Duodenal mucosa (tissue), 2 donors: ENCODE measurements around the gene AFAP1.

Experiments used
- H3K27ac ChIP-seq: one replicate; pipeline ENCODE4 v1.7.0; 2013; ENCODE audit warnings: low read depth, low read length
- H3K27me3 ChIP-seq, 2 donors: one replicate each; pipeline ENCODE4 v1.7.0; 2013; ENCODE audit warnings: low read length in 2 of 2, control low read depth in 1 of 2; ENCODE audit not compliant: insufficient read depth in 2 of 2, control insufficient read depth in 1 of 2
- H3K36me3 ChIP-seq, 2 donors: one replicate each; pipeline ENCODE4 v1.7.0; 2013; ENCODE audit warnings: low read length in 2 of 2, control low read depth in 1 of 2; ENCODE audit not compliant: insufficient read depth in 2 of 2, control insufficient read depth in 1 of 2
- H3K4me1 ChIP-seq, 2 donors: one replicate each; pipeline ENCODE4 v1.7.0; 2013; ENCODE audit warnings: low read length in 2 of 2, control low read depth in 1 of 2; ENCODE audit not compliant: insufficient read depth in 2 of 2, control insufficient read depth in 1 of 2
- H3K4me3 ChIP-seq, 2 donors: one replicate each; pipeline ENCODE4 v1.7.0; 2013; ENCODE audit warnings: low read length in 2 of 2, low read depth in 1 of 2
- H3K9ac ChIP-seq, 2 donors: one replicate each; pipeline ENCODE4 v1.7.0; 2013; ENCODE audit warnings: low read length in 2 of 2, low read depth in 1 of 2
- H3K9me3 ChIP-seq, 2 donors: one replicate each; pipeline ENCODE4 v1.7.0; 2013; ENCODE audit warnings: low read length in 2 of 2, control low read depth in 1 of 2; ENCODE audit not compliant: control insufficient read depth in 1 of 2

AFAP1 gene

GRCh38 chr4:7960790-7961655 lies 21.4 kb upstream of the AFAP1 start:
- Histone ChIP-seq H3K36me3 (no peaks in the 10 kb centered on the region), H3K9me3 (no peaks in the 10 kb centered on the region), H3K4me3 (no peak overlapping the region), H3K27me3 (no peaks in the 10 kb centered on the region), H3K4me1 (peaks cover 27 to 41% of the 10 kb centered on the region in 2 donors), H3K27ac (peak overlapping the region; percentile 52), H3K9ac (no peak overlapping the region)

- no peak overlapping the region for H3K9ac ChIP-seq
- peaks cover 27 to 37% of the 10 kb centered on the region in 2 donors for H3K4me1 ChIP-seq
Observed at GRCh38 chr4:7960017-7960789, 20.5 kb upstream of the AFAP1 start.

GRCh38 chr4:7959078-7959477 lies 19.4 kb upstream of the AFAP1 start:
- no peaks in the 10 kb centered on the region for H3K9me3 ChIP-seq
- H3K4me3 ChIP-seq = no peak overlapping the region
- no peaks in the 10 kb centered on the region for H3K27me3 ChIP-seq
- no peak overlapping the region for H3K27ac ChIP-seq
- H3K4me1 ChIP-seq = peaks cover 27 to 31% of the 10 kb centered on the region in 2 donors
- no peaks in the 10 kb centered on the region for H3K36me3 ChIP-seq
- no peak overlapping the region for H3K9ac ChIP-seq

More at GRCh38 chr4:7960017-7960789, 20.5 kb upstream of the AFAP1 start:
- Histone ChIP-seq H3K9me3 (no peaks in the 10 kb centered on the region), H3K27ac (peak overlapping the region; percentile 52), H3K27me3 (no peaks in the 10 kb centered on the region), H3K36me3 (no peaks in the 10 kb centered on the region), H3K4me3 (no peak overlapping the region)

GRCh38 chr4:7956934-7957656 lies 17.4 kb upstream of the AFAP1 start:
- Histone ChIP-seq H3K4me1 (peaks cover 27 to 31% of the 10 kb centered on the region in 2 donors), H3K4me3 (no peak overlapping the region), H3K27ac (no peak overlapping the region), H3K27me3 (no peaks in the 10 kb centered on the region), H3K9ac (no peak overlapping the region), H3K36me3 (no peaks in the 10 kb centered on the region), H3K9me3 (no peaks in the 10 kb centered on the region)

GRCh38 chr4:7956270-7956808 lies 16.7 kb upstream of the AFAP1 start:
- Histone ChIP-seq H3K27ac (no peak overlapping the region), H3K9me3 (peaks cover 0 to 5% of the 10 kb centered on the region in 2 donors), H3K36me3 (no peaks in the 10 kb centered on the region), H3K4me1 (peaks cover 27 to 30% of the 10 kb centered on the region in 2 donors), H3K4me3 (no peak overlapping the region), H3K9ac (no peak overlapping the region), H3K27me3 (no peaks in the 10 kb centered on the region)

- H3K9ac ChIP-seq = no peak overlapping the region
Observed at GRCh38 chr4:7955393-7955792, 15.7 kb upstream of the AFAP1 start.

GRCh38 chr4:7952615-7953014 lies 13.0 kb upstream of the AFAP1 start:
- Histone ChIP-seq H3K36me3 (no peaks in the 10 kb centered on the region), H3K9ac (no peak overlapping the region), H3K27me3 (no peaks in the 10 kb centered on the region), H3K4me1 (peaks cover 24 to 26% of the 10 kb centered on the region in 2 donors), H3K27ac (no peak overlapping the region), H3K9me3 (peaks cover 0 to 7% of the 10 kb centered on the region in 2 donors), H3K4me3 (no peak overlapping the region)

More at GRCh38 chr4:7955393-7955792, 15.7 kb upstream of the AFAP1 start:
- H3K27ac ChIP-seq = no peak overlapping the region
- no peaks in the 10 kb centered on the region for H3K27me3 ChIP-seq
- no peaks in the 10 kb centered on the region for H3K36me3 ChIP-seq
- H3K9me3 ChIP-seq = peaks cover 0 to 7% of the 10 kb centered on the region in 2 donors
- no peak overlapping the region for H3K4me3 ChIP-seq
- peaks cover 20 to 21% of the 10 kb centered on the region in 2 donors for H3K4me1 ChIP-seq

GRCh38 chr4:7950301-7951092 lies 10.8 kb upstream of the AFAP1 start:
- H3K36me3 ChIP-seq = no peaks in the 10 kb centered on the region
- peaks cover 9 to 11% of the 10 kb centered on the region in 2 donors for H3K4me1 ChIP-seq
- peaks cover 0 to 7% of the 10 kb centered on the region in 2 donors for H3K9me3 ChIP-seq
- H3K9ac ChIP-seq = no peak overlapping the region
- no peak overlapping the region for H3K27ac ChIP-seq
- H3K27me3 ChIP-seq = no peaks in the 10 kb centered on the region
- no peak overlapping the region for H3K4me3 ChIP-seq

- H3K27ac ChIP-seq = no peak overlapping the region
- H3K36me3 ChIP-seq = no peaks in the 10 kb centered on the region
- peaks cover 10 to 11% of the 10 kb centered on the region in 2 donors for H3K4me1 ChIP-seq
- H3K27me3 ChIP-seq = no peaks in the 10 kb centered on the region
- peaks cover 0 to 7% of the 10 kb centered on the region in 2 donors for H3K9me3 ChIP-seq
- no peak overlapping the region for H3K9ac ChIP-seq
- no peak overlapping the region for H3K4me3 ChIP-seq
Observed at GRCh38 chr4:7949759-7950158, 10.1 kb upstream of the AFAP1 start.
